GM12878 (cell line): ENCODE results near the gene CYSTM1. TPM values are rescaled to one million over a fixed set of nuclear protein-coding genes. Genes with fewer than 3 reads are reported as not detected.

Experiments used
- CHD2 ChIP-seq: IDR thresholded peaks from 2 replicates; pipeline ENCODE4 v1.6.1; 2011; ENCODE audit warnings: low read depth, low read length, improper control_type of control experiment, borderline replicate concordance
- DPF2 ChIP-seq: fragments of 450-650 bp; IDR thresholded peaks from 2 replicates; pipeline ENCODE4 v1.6.1; 2017; ENCODE audit warnings: mild to moderate bottlenecking
- E2F8 ChIP-seq: fragments of 450-650 bp; IDR thresholded peaks from 2 replicates; pipeline ENCODE4 v1.6.1; 2018; ENCODE audit warnings: mild to moderate bottlenecking, low read depth, moderate library complexity; ENCODE audit not compliant: partially characterized antibody
- EP300 ChIP-seq, 2 experiments: fragments of 150-350 bp in 1 of 2; IDR thresholded peaks; 2 replicates each; pipeline ENCODE4 v1.6.1; 2011 to 2012; ENCODE audit warnings: low read depth in 2 of 2, low read length in 2 of 2, borderline replicate concordance in 1 of 2, improper control_type of control experiment in 1 of 2, inconsistent platforms in 1 of 2; ENCODE audit not compliant: control insufficient read depth in 1 of 2
- ETV6 ChIP-seq, 2 experiments: fragments of 450-650 bp in 1 of 2; IDR thresholded peaks in 1 of 2; conservative IDR thresholded peaks in 1 of 2; 2 replicates each; pipeline ENCODE4 v1.6.1; 2014; ENCODE audit warnings: antibody characterized with exemption in 1 of 2, borderline replicate concordance in 1 of 2, low read depth in 1 of 2, mild to moderate bottlenecking in 1 of 2, moderate library complexity in 1 of 2
- HCFC1 ChIP-seq: fragments of 150-350 bp; IDR thresholded peaks from 2 replicates; pipeline ENCODE4 v1.6.1; 2014; ENCODE audit warnings: low read length
- HDAC2 ChIP-seq: fragments of 200-600 bp; sonication (generic); IDR thresholded peaks from 2 replicates; pipeline ENCODE4 v1.6.1; 2017
- IRF3 ChIP-seq: fragments of 450-650 bp; IDR thresholded peaks from 2 replicates; pipeline ENCODE4 v1.6.1; 2014; ENCODE audit warnings: mild to moderate bottlenecking
- IRF4 ChIP-seq: IDR thresholded peaks from 2 replicates; pipeline ENCODE4 v1.6.1; 2011; ENCODE audit warnings: low read depth, low read length
- MTA2 ChIP-seq: fragments of 450-650 bp; IDR thresholded peaks from 2 replicates; pipeline ENCODE4 v1.6.1; 2016; ENCODE audit warnings: low read depth, mild to moderate bottlenecking, moderate library complexity
- NFIC ChIP-seq: IDR thresholded peaks from 2 replicates; pipeline ENCODE4 v1.6.1; 2012; ENCODE audit warnings: low read depth, mild to moderate bottlenecking, inconsistent platforms, low read length, moderate library complexity
- NFYA ChIP-seq: IDR thresholded peaks from 2 replicates; pipeline ENCODE4 v1.6.1; 2011; ENCODE audit warnings: low read depth, mild to moderate bottlenecking, low read length, improper control_type of control experiment, borderline replicate concordance
- PAX5 ChIP-seq: IDR thresholded peaks from 2 replicates; pipeline ENCODE4 v1.6.1; 2011; ENCODE audit warnings: low read depth, low read length, borderline replicate concordance
- PML ChIP-seq: IDR thresholded peaks from 2 replicates; pipeline ENCODE4 v1.6.1; 2012; ENCODE audit warnings: low read length, inconsistent platforms
- POLR2AphosphoS2 ChIP-seq: IDR thresholded peaks from 2 replicates; pipeline ENCODE4 v1.6.1; 2011; ENCODE audit warnings: low read depth, mild to moderate bottlenecking, low read length, improper control_type of control experiment, moderate library complexity
- POU2F2 ChIP-seq: IDR thresholded peaks from 3 replicates; pipeline ENCODE4 v1.6.1; 2011; ENCODE audit warnings: low read depth, mild to moderate bottlenecking, low read length, borderline replicate concordance
- RELA ChIP-seq: fragments of 450-650 bp; IDR thresholded peaks from 2 replicates; pipeline ENCODE4 v1.8.0; 2014; ENCODE audit warnings: borderline replicate concordance; ENCODE audit not compliant: partially characterized antibody
- SMARCA5 ChIP-seq: fragments of 450-650 bp; IDR thresholded peaks from 2 replicates; pipeline ENCODE4 v1.6.1; 2017; ENCODE audit warnings: mild to moderate bottlenecking
- SMC3 ChIP-seq: IDR thresholded peaks from 2 replicates; pipeline ENCODE4 v1.6.1; 2011; ENCODE audit warnings: low read length, improper control_type of control experiment, borderline replicate concordance
- SREBF2 ChIP-seq: IDR thresholded peaks from 2 replicates; pipeline ENCODE4 v1.6.1; 2012; ENCODE audit warnings: mild to moderate bottlenecking, low read length
- SUPT20H ChIP-seq: IDR thresholded peaks from 2 replicates; pipeline ENCODE4 v1.6.1; 2011; ENCODE audit warnings: low read depth, mild to moderate bottlenecking, low read length, moderate library complexity, borderline replicate concordance; ENCODE audit not compliant: control insufficient read depth
- TARDBP ChIP-seq: IDR thresholded peaks from 2 replicates; pipeline ENCODE4 v1.6.1; 2016; ENCODE audit warnings: borderline replicate concordance
- YY1 ChIP-seq: IDR thresholded peaks from 2 replicates; pipeline ENCODE4 v1.6.1; 2011; ENCODE audit warnings: low read depth, mild to moderate bottlenecking, low read length
- ZNF217 ChIP-seq: fragments of 450-650 bp; IDR thresholded peaks from 2 replicates; pipeline ENCODE4 v1.6.1; 2017; ENCODE audit warnings: antibody characterized with exemption, mild to moderate bottlenecking
- ZNF622 ChIP-seq: fragments of 450-650 bp; IDR thresholded peaks from 2 replicates; pipeline ENCODE4 v1.6.1; 2017; ENCODE audit warnings: mild to moderate bottlenecking, inconsistent platforms
- polyA plus RNA-seq, 11 experiments: library from polyadenylated mRNA; depleted of rRNA in 4 of 11; unstranded in 6 of 11; stranded (reverse) in 5 of 11; fragments of >200 nt; fragmentation: Nextera tagmentation in 4 of 11; fragmentation: Illumina TruSeq in 1 of 11; extraction: Ambion mirVana in 4 of 11; extraction: Trizol in 1 of 11; gene quantifications; 1 replicate in 1 of 11; 2 replicates in 10 of 11; pipeline versions ENCODE4 v1.2.1 to v1.2.3, GENCODE V29; 2011 to 2016; ENCODE audit warnings: inconsistent platforms in 2 of 11, missing spikeins in 2 of 11, low read depth in 1 of 11
- total RNA-seq, 4 experiments: library from RNA; depleted of rRNA in 3 of 4; stranded (reverse); fragments of >200 nt in 3 of 4; fragmentation: Illumina TruSeq in 1 of 4; extraction: Trizol in 1 of 4; gene quantifications; 2 replicates each; pipeline versions ENCODE4 v1.2.1 to v1.2.3, GENCODE V29; 2013 to 2021
- TF ChIP-seq, protein P1 (sequence below): fragments of 450-650 bp; formaldehyde crosslinking; IDR thresholded peaks from 2 replicates; pipeline ENCODE4 v1.4.0; 2020; ENCODE audit warnings: mild to moderate bottlenecking, moderate library complexity

CYSTM1 gene
- total and polyA plus RNA-seq, 10 of the 15 experiments (the other 5 are each of a cell fraction or from before 2014, with no cell fraction given) = 52.7 to 261 (median 98.7) TPM

GRCh38 chr5:140244525-140245025, 69.6 kb downstream of the CYSTM1 start (continued):
- TF ChIP-seq RELA = no peak
- no peak for TF ChIP-seq NFYA
- TF ChIP-seq NFIC = no peak
- no peak for TF ChIP-seq HDAC2
- TF ChIP-seq ZNF217 = no peak
- 0 out of 2 replicates have a peak, but pooled peaks have one; percentile 25 for TF ChIP-seq CHD2
- TF ChIP-seq DPF2 = no peak
- TF ChIP-seq IRF4 = no peak
- TF ChIP-seq EP300 (IDR thresholded peaks at IDR 0.05; ENCODE audit: borderline replicate concordance in 1 of 2, control insufficient read depth in 1 of 2, low read depth in 2 of 2, low read length in 2 of 2) = no peak
- TF ChIP-seq, protein P1, sequence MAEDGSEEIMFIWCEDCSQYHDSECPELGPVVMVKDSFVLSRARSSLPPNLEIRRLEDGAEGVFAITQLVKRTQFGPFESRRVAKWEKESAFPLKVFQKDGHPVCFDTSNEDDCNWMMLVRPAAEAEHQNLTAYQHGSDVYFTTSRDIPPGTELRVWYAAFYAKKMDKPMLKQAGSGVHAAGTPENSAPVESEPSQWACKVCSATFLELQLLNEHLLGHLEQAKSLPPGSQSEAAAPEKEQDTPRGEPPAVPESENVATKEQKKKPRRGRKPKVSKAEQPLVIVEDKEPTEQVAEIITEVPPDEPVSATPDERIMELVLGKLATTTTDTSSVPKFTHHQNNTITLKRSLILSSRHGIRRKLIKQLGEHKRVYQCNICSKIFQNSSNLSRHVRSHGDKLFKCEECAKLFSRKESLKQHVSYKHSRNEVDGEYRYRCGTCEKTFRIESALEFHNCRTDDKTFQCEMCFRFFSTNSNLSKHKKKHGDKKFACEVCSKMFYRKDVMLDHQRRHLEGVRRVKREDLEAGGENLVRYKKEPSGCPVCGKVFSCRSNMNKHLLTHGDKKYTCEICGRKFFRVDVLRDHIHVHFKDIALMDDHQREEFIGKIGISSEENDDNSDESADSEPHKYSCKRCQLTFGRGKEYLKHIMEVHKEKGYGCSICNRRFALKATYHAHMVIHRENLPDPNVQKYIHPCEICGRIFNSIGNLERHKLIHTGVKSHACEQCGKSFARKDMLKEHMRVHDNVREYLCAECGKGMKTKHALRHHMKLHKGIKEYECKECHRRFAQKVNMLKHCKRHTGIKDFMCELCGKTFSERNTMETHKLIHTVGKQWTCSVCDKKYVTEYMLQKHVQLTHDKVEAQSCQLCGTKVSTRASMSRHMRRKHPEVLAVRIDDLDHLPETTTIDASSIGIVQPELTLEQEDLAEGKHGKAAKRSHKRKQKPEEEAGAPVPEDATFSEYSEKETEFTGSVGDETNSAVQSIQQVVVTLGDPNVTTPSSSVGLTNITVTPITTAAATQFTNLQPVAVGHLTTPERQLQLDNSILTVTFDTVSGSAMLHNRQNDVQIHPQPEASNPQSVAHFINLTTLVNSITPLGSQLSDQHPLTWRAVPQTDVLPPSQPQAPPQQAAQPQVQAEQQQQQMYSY (CRISPR knock-in tag) = no peak
- TF ChIP-seq SREBF2 = no peak
- no peak for TF ChIP-seq ZNF622
- no peak for TF ChIP-seq PAX5
- TF ChIP-seq HCFC1 = no peak
- no peak for TF ChIP-seq E2F8
- TF ChIP-seq IRF3 = no peak
- TF ChIP-seq SMARCA5 = 0 out of 2 replicates have a peak, but pooled peaks have one; percentile 59
- TF ChIP-seq SMC3 = peak; percentile 88
- TF ChIP-seq ETV6 (conservative IDR thresholded peaks at IDR 0.05 in 1 of 2, IDR thresholded peaks at IDR 0.05 in 1 of 2; ENCODE audit: borderline replicate concordance in 1 of 2, low read depth in 1 of 2) = no peak
- TF ChIP-seq TARDBP = no peak
- TF ChIP-seq YY1 = peak; percentile 82
- TF ChIP-seq POU2F2 = no peak
- no peak for TF ChIP-seq POLR2AphosphoS2
- no peak for TF ChIP-seq SUPT20H
- 0 out of 2 replicates have a peak, but pooled peaks have one; percentile 13 for TF ChIP-seq MTA2
- TF ChIP-seq PML = no peak
